ENCODE results near the gene MRGPRG. TPM values are rescaled to one million over a fixed set of nuclear protein-coding genes. Genes with fewer than 3 reads are reported as not detected.

Gene MRGPRG
- total RNA-seq, 2 donors from 2014 or later: not detected

DNA sequence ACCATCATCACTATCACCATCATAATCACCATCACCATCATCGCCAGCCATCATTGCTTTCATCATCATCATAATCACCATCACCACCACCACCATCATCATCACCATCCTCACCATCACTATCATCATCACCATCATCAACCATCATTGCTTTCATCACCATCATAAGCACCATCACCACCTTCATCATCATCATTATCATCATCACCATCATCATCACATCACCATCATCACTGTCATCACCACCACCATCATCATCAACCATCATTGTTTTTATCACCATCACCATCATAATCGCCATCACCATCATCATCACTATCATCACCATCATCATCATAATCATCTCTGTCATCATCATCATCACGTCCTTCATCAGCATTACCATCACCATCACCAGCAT, 44.2 kb downstream of the MRGPRG start:
- Histone ChIP-seq H3K27ac (no peak overlapping the region), H3K36me3 (no peaks in the 10 kb centered on the region), H3K4me3 (no peak overlapping the region), H3K9me3 (peaks cover 0 to 13% of the 10 kb centered on the region in 2 donors), H3K4me1 (peaks cover 0 to 12% of the 10 kb centered on the region in 2 donors), H3K27me3 (no peaks in the 10 kb centered on the region)
- DNase-seq (ENCODE audit: low spot score): no peak
- TF ChIP-seq, protein P1, sequence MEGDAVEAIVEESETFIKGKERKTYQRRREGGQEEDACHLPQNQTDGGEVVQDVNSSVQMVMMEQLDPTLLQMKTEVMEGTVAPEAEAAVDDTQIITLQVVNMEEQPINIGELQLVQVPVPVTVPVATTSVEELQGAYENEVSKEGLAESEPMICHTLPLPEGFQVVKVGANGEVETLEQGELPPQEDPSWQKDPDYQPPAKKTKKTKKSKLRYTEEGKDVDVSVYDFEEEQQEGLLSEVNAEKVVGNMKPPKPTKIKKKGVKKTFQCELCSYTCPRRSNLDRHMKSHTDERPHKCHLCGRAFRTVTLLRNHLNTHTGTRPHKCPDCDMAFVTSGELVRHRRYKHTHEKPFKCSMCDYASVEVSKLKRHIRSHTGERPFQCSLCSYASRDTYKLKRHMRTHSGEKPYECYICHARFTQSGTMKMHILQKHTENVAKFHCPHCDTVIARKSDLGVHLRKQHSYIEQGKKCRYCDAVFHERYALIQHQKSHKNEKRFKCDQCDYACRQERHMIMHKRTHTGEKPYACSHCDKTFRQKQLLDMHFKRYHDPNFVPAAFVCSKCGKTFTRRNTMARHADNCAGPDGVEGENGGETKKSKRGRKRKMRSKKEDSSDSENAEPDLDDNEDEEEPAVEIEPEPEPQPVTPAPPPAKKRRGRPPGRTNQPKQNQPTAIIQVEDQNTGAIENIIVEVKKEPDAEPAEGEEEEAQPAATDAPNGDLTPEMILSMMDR (IDR thresholded peaks at IDR 0.05): no peak

GRCh38 chr11:3173795-3174194, 44.8 kb downstream of the MRGPRG start:
- Histone ChIP-seq H3K4me3 (no peak overlapping the region), H3K36me3 (no peaks in the 10 kb centered on the region), H3K27ac (no peak overlapping the region), H3K9me3 (peaks cover 0 to 13% of the 10 kb centered on the region in 2 donors), H3K4me1 (peaks cover 0 to 18% of the 10 kb centered on the region in 2 donors), H3K27me3 (no peaks in the 10 kb centered on the region)
- TF ChIP-seq, protein P1 (IDR thresholded peaks at IDR 0.05): no peak
- DNase-seq (ENCODE audit: low spot score): no peak

GRCh38 chr11:3171931-3172560, 46.6 kb downstream of the MRGPRG start:
- H3K36me3 ChIP-seq: no peaks in the 10 kb centered on the region
- peaks cover 0 to 11% of the 10 kb centered on the region in 2 donors for H3K9me3 ChIP-seq
- H3K4me1 ChIP-seq: peaks cover 0 to 19% of the 10 kb centered on the region in 2 donors
- DNase-seq (ENCODE audit: low spot score): no peak
- H3K27ac ChIP-seq: no peak overlapping the region
- no peak overlapping the region for H3K4me3 ChIP-seq
- no peaks in the 10 kb centered on the region for H3K27me3 ChIP-seq
- TF ChIP-seq, protein P1 (IDR thresholded peaks at IDR 0.05): no peak

GRCh38 chr11:3170756-3171650, 47.6 kb downstream of the MRGPRG start:
- peaks cover 0 to 19% of the 10 kb centered on the region in 2 donors for H3K4me1 ChIP-seq
- no peaks in the 10 kb centered on the region for H3K27me3 ChIP-seq
- H3K4me3 ChIP-seq: no peak overlapping the region
- H3K36me3 ChIP-seq: no peaks in the 10 kb centered on the region
- no peak for DNase-seq (ENCODE audit: low spot score)
- H3K27ac ChIP-seq: no peak overlapping the region
- peaks cover 0 to under 1% of the 10 kb centered on the region in 2 donors for H3K9me3 ChIP-seq
- TF ChIP-seq, protein P1 (IDR thresholded peaks at IDR 0.05): no peak

DNA sequence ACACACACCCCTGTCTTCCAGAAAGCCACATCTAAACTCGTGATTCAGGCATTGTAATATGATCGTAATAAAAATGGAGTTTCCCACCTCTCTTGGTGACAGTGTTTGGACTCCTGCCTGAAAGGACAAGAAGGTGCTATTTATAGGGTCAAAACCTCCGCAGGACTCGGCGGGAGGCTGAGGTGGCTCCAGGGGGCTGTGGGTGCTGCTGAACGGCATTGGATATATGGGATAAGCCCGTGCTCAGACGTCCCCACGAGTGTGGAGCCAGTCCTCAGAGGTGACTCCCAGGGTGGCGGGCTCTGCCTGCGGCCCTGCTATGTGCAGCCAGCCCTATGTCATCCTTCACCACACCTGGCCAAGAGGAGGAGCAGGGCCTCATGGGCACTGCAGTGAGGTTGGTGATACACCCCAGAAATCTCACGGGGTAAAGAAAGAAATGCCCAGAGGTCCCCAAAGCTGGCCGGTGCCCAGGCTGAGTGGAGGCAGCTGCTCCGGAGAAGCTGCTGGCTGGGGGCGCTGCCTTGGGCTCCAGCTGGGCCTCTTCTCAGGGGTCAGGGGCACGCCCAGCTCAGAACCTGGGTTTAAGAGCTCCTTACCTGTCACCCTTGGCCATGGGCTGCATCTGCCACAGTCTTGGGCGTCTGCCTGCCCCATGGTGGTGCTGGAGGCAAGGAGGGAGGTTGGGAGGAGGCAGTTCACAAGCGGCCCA, 48.4 kb downstream of the MRGPRG start:
- H3K4me1 ChIP-seq: peaks cover 0 to 24% of the 10 kb centered on the region in 2 donors
- H3K4me3 ChIP-seq: peak overlapping the region in 1 of 2 donors; percentile 41
- TF ChIP-seq, protein P1 (IDR thresholded peaks at IDR 0.05): no peak
- no peaks in the 10 kb centered on the region for H3K9me3 ChIP-seq
- DNase-seq (ENCODE audit: low spot score): no peak
- no peaks in the 10 kb centered on the region for H3K27me3 ChIP-seq
- H3K27ac ChIP-seq: peak overlapping the region in 1 of 2 donors; percentile 48
- H3K36me3 ChIP-seq: no peaks in the 10 kb centered on the region

Data from right atrium auricular region (tissue), 2 donors.